SU-DHL-6 (cell line): ENCODE results near the gene ATOH7.

Experiments used
- H2AFZ ChIP-seq: fragments of 200-600 bp; sonication (generic); 2 replicates; pipeline ENCODE4 v1.6.1; 2014; ENCODE audit warnings: low read depth, mild to moderate bottlenecking, moderate library complexity, mixed read lengths, antibody characterized with exemption, low read length; ENCODE audit not compliant: severe bottlenecking
- H3F3A ChIP-seq: fragments of 200-600 bp; shearing (Covaris generic); 2 replicates; pipeline ENCODE4 v1.6.0; 2016; ENCODE audit warnings: antibody characterized with exemption, mild to moderate bottlenecking; ENCODE audit not compliant: insufficient read depth
- H3K27ac ChIP-seq: fragments of 200-600 bp; sonication (generic); 2 replicates; pipeline ENCODE4 v1.5.1; 2016; ENCODE audit warnings: low read depth, mild to moderate bottlenecking, low read length, moderate library complexity, mixed read lengths
- H3K27me3 ChIP-seq: fragments of 200-600 bp; sonication (generic), shearing (Covaris generic); 2 replicates; pipeline ENCODE4 v1.6.0; 2014; ENCODE audit warnings: mild to moderate bottlenecking, low read length
- H3K36me3 ChIP-seq: fragments of 200-600 bp; sonication (generic); 2 replicates; pipeline ENCODE4 v1.6.1; 2014; ENCODE audit warnings: mild to moderate bottlenecking, low read length, mixed read lengths
- H3K4me2 ChIP-seq: fragments of 300-600, 200-600 bp; shearing (Covaris generic), sonication (generic); 2 replicates; pipeline ENCODE4 v1.6.0; 2014; ENCODE audit warnings: low read length, low read depth, mild to moderate bottlenecking; ENCODE audit not compliant: poor library complexity, severe bottlenecking
- H3K4me3 ChIP-seq: fragments of 200-600 bp; sonication (generic); 2 replicates; pipeline ENCODE4 v1.5.1; 2014; ENCODE audit warnings: antibody characterized with exemption, low read length, mild to moderate bottlenecking, mixed read lengths; ENCODE audit not compliant: insufficient read depth, poor library complexity, severe bottlenecking
- H3K79me2 ChIP-seq: fragments of 200-600 bp; sonication (generic); 2 replicates; pipeline ENCODE4 v1.6.1; 2014; ENCODE audit warnings: mild to moderate bottlenecking, low read length, moderate library complexity; ENCODE audit not compliant: insufficient read depth
- H3K9ac ChIP-seq: fragments of 200-600 bp; sonication (generic); 2 replicates; pipeline ENCODE4 v1.7.0; 2014; ENCODE audit warnings: mild to moderate bottlenecking, low read length
- H3K9me2 ChIP-seq: fragments of 200-600 bp; sonication (generic); replicated peaks from 2 replicates; pipeline ENCODE4 v1.6.1; 2014; ENCODE audit warnings: low read length; ENCODE audit not compliant: insufficient read depth
- H3K9me3 ChIP-seq: fragments of 200-600 bp; sonication (generic); 2 replicates; pipeline ENCODE4 v1.6.1; 2014; ENCODE audit warnings: low read length, mixed read lengths; ENCODE audit not compliant: insufficient read depth
- H4K20me1 ChIP-seq: fragments of 200-600 bp; sonication (generic); 2 replicates; pipeline ENCODE4 v1.6.1; 2014; ENCODE audit warnings: low read depth, mild to moderate bottlenecking, antibody characterized with exemption, low read length, moderate library complexity, mixed read lengths
- CTCF ChIP-seq: fragments of 200-600 bp; sonication (generic); IDR thresholded peaks from one replicate; pipeline ENCODE4 v1.5.1; 2017; ENCODE audit warnings: antibody characterized with exemption, mild to moderate bottlenecking, low read length, moderate library complexity; ENCODE audit not compliant: insufficient read depth, poor library complexity, severe bottlenecking
- EZH2phosphoT487 ChIP-seq: fragments of 200-600 bp; sonication (generic), shearing (Covaris generic); conservative IDR thresholded peaks from 2 replicates; pipeline ENCODE4 v1.6.1; 2018; ENCODE audit warnings: mild to moderate bottlenecking, antibody characterized with exemption, low read length, moderate library complexity, mixed read lengths

Gene ATOH7

GRCh38 chr10:68239596-68240150 lies 7.8 kb upstream of the ATOH7 start:
- Histone ChIP-seq H2AFZ (peak overlapping the region; percentile 16), H3K27me3 (no peaks in the 10 kb centered on the region), H3K79me2 (no peaks in the 10 kb centered on the region), H3K9me3 (no peaks in the 10 kb centered on the region), H3K4me3 (no peak overlapping the region), H4K20me1 (no peaks in the 10 kb centered on the region), H3F3A (no peaks in the 10 kb centered on the region), H3K9ac (no peak overlapping the region), H3K36me3 (no peaks in the 10 kb centered on the region), H3K9me2 (no peaks in the 10 kb centered on the region), H3K4me2 (no peak overlapping the region), H3K27ac (no peak overlapping the region)
- no peak for TF ChIP-seq EZH2phosphoT487
- TF ChIP-seq CTCF: no peak

- no peaks in the 10 kb centered on the region for H3K27me3 ChIP-seq
- no peaks in the 10 kb centered on the region for H3K9me3 ChIP-seq
- no peaks in the 10 kb centered on the region for H3F3A ChIP-seq
- no peak for TF ChIP-seq EZH2phosphoT487
- no peak for TF ChIP-seq CTCF
- no peak overlapping the region for H3K27ac ChIP-seq
- H3K4me3 ChIP-seq: no peak overlapping the region
- no peaks in the 10 kb centered on the region for H3K9me2 ChIP-seq
- H2AFZ ChIP-seq: no peak overlapping the region
- no peak overlapping the region for H3K9ac ChIP-seq
- no peaks in the 10 kb centered on the region for H3K36me3 ChIP-seq
- H3K79me2 ChIP-seq: no peaks in the 10 kb centered on the region
- no peaks in the 10 kb centered on the region for H4K20me1 ChIP-seq
- no peak overlapping the region for H3K4me2 ChIP-seq
Observed at GRCh38 chr10:68239069-68239468, 7.2 kb upstream of the ATOH7 start.

- Histone ChIP-seq H4K20me1 (no peaks in the 10 kb centered on the region), H3K79me2 (no peaks in the 10 kb centered on the region), H3K4me3 (no peak overlapping the region), H3K4me2 (no peak overlapping the region), H3F3A (no peaks in the 10 kb centered on the region), H3K27ac (no peak overlapping the region), H3K36me3 (no peaks in the 10 kb centered on the region), H3K27me3 (no peaks in the 10 kb centered on the region), H3K9me3 (no peaks in the 10 kb centered on the region), H3K9ac (no peak overlapping the region), H2AFZ (no peak overlapping the region), H3K9me2 (no peaks in the 10 kb centered on the region)
- TF ChIP-seq EZH2phosphoT487: no peak
- no peak for TF ChIP-seq CTCF
Observed at GRCh38 chr10:68238371-68238770, 6.5 kb upstream of the ATOH7 start.
